ENCODE measurements around the gene SYNE4. TPM values are rescaled to one million over a fixed set of nuclear protein-coding genes. Genes with fewer than 3 reads are reported as not detected.
A peak's percentile ranks its signal among the peaks of the same experiment; 100 is the strongest.

The SYNE4 gene
- total RNA-seq, 2 experiments from 2014 or later: 1.8 to 2.6 TPM

- ATAC-seq: peak; percentile 99
- DNase-seq: peak; percentile 100
- ChIA-PET CTCF (interaction anchor here (1.0 to 1.8 kb wide), 3 partner anchors 20 to 132 kb away, joined by 3 to 6 read pairs (median 4); partner anchors contain the start of genes SDHAF1, THAP8 and WDR62), POLR2A (interaction anchor here (0.7 to 1.7 kb wide), 8 partner anchors 9 to 126 kb away, joined by 3 to 9 read pairs (median 4); partner anchors contain the start of genes CAPNS1 and SDHAF1)
- H3K36me3 Mint-ChIP-seq (ENCODE audit: low read depth): peaks cover 13% of the 10 kb centered on the region
- peak within 1 kb of the TSS; percentile 97 for H3K27ac Mint-ChIP-seq
- H3K27me3 Mint-ChIP-seq (ENCODE audit: low read depth): no peaks in the 10 kb centered on the region
- H3K9me3 Mint-ChIP-seq (ENCODE audit: insufficient read depth): no peaks in the 10 kb centered on the region
- H3K4me1 Mint-ChIP-seq (ENCODE audit: low read depth): peaks cover 37% of the 10 kb centered on the region
- peak within 1 kb of the TSS; percentile 96 for H3K4me3 Mint-ChIP-seq
Observed at GRCh38 chr19:36014012-36014924, 5.7 kb upstream of the SYNE4 start, which contains the start of gene ALKBH6. ALKBH6 (minus strand) TSS chr19:36014213; CDS start chr19:36013397, 816 bp downstream.

- H3K9me3 Mint-ChIP-seq (ENCODE audit: insufficient read depth): no peaks in the 10 kb centered on the region
- DNase-seq (no peak), ATAC-seq (no peak)
- H3K4me1 Mint-ChIP-seq (ENCODE audit: low read depth): peaks cover 42% of the 10 kb centered on the region
- H3K27me3 Mint-ChIP-seq (ENCODE audit: low read depth): no peaks in the 10 kb centered on the region
- ChIA-PET CTCF (interaction anchor here (1.0 to 1.8 kb wide), 3 partner anchors 19 to 131 kb away, joined by 3 to 6 read pairs (median 4); partner anchors contain the start of genes SDHAF1, THAP8 and WDR62), POLR2A (interaction anchor here (0.8 to 1.7 kb wide), 6 partner anchors 8 to 110 kb away, joined by 3 to 9 read pairs (median 4); partner anchors contain the start of gene SDHAF1)
- H3K27ac Mint-ChIP-seq: peak overlapping the region; percentile 97
- H3K4me3 Mint-ChIP-seq: peak overlapping the region; percentile 96
- H3K36me3 Mint-ChIP-seq (ENCODE audit: low read depth): peaks cover 11% of the 10 kb centered on the region
Observed at GRCh38 chr19:36013280-36014011, 4.8 kb upstream of the SYNE4 start.

GRCh38 chr19:36010402-36010801 is 1.8 kb upstream of the SYNE4 start:
- H3K27me3 Mint-ChIP-seq (ENCODE audit: low read depth): no peaks in the 10 kb centered on the region
- no peaks in the 10 kb centered on the region for H3K9me3 Mint-ChIP-seq (ENCODE audit: insufficient read depth)
- no peak overlapping the region for H3K27ac Mint-ChIP-seq
- no peak overlapping the region for H3K4me3 Mint-ChIP-seq
- no peak for ATAC-seq
- H3K36me3 Mint-ChIP-seq (ENCODE audit: low read depth): peaks cover 7% of the 10 kb centered on the region
- no peak for DNase-seq
- CTCF ChIA-PET: no interaction called here
- H3K4me1 Mint-ChIP-seq (ENCODE audit: low read depth): peaks cover 35% of the 10 kb centered on the region
- POLR2A ChIA-PET: no interaction called here

DNA sequence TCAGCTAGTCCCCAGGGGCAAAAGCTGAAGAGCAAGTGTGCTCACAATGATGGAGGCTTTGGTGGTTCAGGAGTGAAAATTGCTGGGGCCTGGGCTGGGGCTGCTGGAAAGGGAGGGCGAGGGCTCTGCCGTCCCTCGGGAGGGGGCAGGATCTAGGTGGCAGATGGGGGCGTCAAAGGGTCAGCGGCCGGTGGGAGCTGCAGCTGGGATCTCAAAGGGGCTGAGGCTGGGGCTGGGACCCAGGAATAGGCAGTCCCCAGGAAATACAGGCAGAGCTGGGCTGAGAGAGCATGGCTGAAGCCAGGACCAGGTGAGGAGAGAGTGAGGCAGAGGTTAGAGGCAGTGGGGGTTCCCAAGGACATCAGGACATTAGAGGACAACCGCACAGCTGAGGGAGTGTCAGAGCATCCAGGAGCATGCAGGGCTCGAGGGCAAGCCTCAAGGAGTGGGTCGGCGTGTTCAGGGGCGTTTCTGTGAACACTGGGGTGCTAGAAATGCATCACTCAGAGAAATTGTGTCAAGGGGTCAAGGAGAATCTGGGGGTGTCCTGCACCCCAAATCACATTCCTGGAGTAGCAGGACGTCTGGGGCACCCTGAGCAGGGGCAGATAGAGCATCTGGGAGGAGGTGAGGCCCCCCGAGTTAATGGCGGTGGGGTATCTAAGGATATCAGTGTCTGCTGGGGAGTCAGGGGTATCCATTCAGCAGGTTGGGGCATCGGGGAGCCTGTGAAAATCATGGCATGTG is 1.2 kb upstream of the SYNE4 start:
- POLR2A ChIA-PET: no interaction called here
- peak overlapping the region; percentile 51 for H3K27ac Mint-ChIP-seq
- H3K36me3 Mint-ChIP-seq (ENCODE audit: low read depth): peaks cover 7% of the 10 kb centered on the region
- CTCF ChIA-PET: no interaction called here
- peaks cover 29% of the 10 kb centered on the region for H3K4me1 Mint-ChIP-seq (ENCODE audit: low read depth)
- no peaks in the 10 kb centered on the region for H3K27me3 Mint-ChIP-seq (ENCODE audit: low read depth)
- peak overlapping the region; percentile 29 for H3K4me3 Mint-ChIP-seq
- no peak for DNase-seq
- no peaks in the 10 kb centered on the region for H3K9me3 Mint-ChIP-seq (ENCODE audit: insufficient read depth)
- ATAC-seq: no peak

GRCh38 chr19:36009220-36009619 is 607 bp upstream of the SYNE4 start:
- Mint-ChIP-seq H3K9me3 (ENCODE audit: insufficient read depth) (no peaks in the 10 kb centered on the region), H3K4me1 (ENCODE audit: low read depth) (peaks cover 24% of the 10 kb centered on the region), H3K4me3 (peak overlapping the region; percentile 29), H3K27me3 (ENCODE audit: low read depth) (no peaks in the 10 kb centered on the region), H3K36me3 (ENCODE audit: low read depth) (peaks cover 9% of the 10 kb centered on the region), H3K27ac (peak overlapping the region; percentile 51)
- peak; percentile 14 for ATAC-seq
- DNase-seq: peak; percentile 51
- ChIA-PET POLR2A (no interaction called here), CTCF (no interaction called here)

DNA sequence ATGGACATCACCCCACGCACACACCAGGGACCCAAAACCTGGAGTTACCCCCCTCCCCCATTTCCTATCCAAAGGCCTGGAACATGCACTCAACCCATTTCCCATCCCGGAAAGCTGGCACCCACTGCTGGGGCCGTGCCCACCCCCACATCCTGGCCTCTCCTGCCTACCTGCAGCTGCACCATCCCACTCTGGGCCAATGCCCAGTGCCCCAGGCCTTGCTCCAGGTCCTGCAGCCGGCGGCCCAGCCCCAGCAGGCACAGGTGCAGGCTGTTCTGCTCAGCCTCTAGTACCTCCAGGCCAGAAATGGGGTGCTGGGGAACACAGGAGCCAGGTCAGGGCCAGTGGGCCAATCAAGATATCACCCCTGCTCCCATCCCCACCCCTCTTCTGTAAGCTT is 1.7 kb downstream of the SYNE4 start:
- Mint-ChIP-seq H3K27me3 (ENCODE audit: low read depth) (no peaks in the 10 kb centered on the region), H3K36me3 (ENCODE audit: low read depth) (peaks cover 13% of the 10 kb centered on the region), H3K4me3 (no peak overlapping the region), H3K9me3 (ENCODE audit: insufficient read depth) (no peaks in the 10 kb centered on the region), H3K4me1 (ENCODE audit: low read depth) (peaks cover 10% of the 10 kb centered on the region), H3K27ac (no peak overlapping the region)
- ATAC-seq: no peak
- POLR2A ChIA-PET: no interaction called here
- CTCF ChIA-PET: no interaction called here
- no peak for DNase-seq

DNA sequence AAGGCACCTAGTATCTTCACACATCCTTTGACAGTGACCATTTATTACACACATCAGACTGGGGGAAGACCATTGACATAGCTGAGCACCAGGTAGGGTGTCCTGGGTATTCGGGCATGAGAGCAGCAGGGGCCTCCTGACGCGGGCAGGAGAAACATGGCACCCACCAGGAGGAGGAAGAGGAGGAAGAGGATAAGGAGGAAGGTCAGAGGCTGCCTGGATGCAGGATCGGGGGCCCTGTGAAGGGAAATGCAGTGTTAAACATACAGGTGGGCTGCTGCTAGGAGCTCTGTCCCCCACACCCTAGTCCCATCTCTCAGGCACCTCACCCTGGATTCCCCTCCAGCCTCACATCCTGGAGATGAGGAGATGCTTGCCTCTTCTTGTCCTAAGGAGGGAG is 5.3 kb downstream of the SYNE4 start:
- H3K27me3 Mint-ChIP-seq (ENCODE audit: low read depth): no peaks in the 10 kb centered on the region
- CTCF ChIA-PET: no interaction called here
- ATAC-seq: no peak

GRCh38 chr19:36001605-36002004 is 7.0 kb downstream of the SYNE4 start:
- H3K4me1 Mint-ChIP-seq (ENCODE audit: low read depth): peaks cover 8% of the 10 kb centered on the region
- no peak for ATAC-seq
- POLR2A ChIA-PET: no interaction called here
- H3K36me3 Mint-ChIP-seq (ENCODE audit: low read depth): peaks cover 27% of the 10 kb centered on the region
- H3K27ac Mint-ChIP-seq: no peak overlapping the region
- no peaks in the 10 kb centered on the region for H3K27me3 Mint-ChIP-seq (ENCODE audit: low read depth)
- no peak overlapping the region for H3K4me3 Mint-ChIP-seq
- no peak for DNase-seq
- CTCF ChIA-PET: interaction anchor here (0.6 kb wide), 1 partner anchor 1699 kb away, joined by 3 read pairs; no protein-coding TSS in a partner anchor
- no peaks in the 10 kb centered on the region for H3K9me3 Mint-ChIP-seq (ENCODE audit: insufficient read depth)

More for the DNA sequence above, 5.3 kb downstream of the SYNE4 start:
- H3K27ac Mint-ChIP-seq: no peak overlapping the region
- DNase-seq: no peak
- no peaks in the 10 kb centered on the region for H3K9me3 Mint-ChIP-seq (ENCODE audit: insufficient read depth)
- POLR2A ChIA-PET: interaction anchor here (0.7 to 1.6 kb wide), 2 partner anchors 10 to 36 kb away, joined by 3 to 6 read pairs; partner anchors contain the start of gene ALKBH6
- no peaks in the 10 kb centered on the region for H3K4me1 Mint-ChIP-seq (ENCODE audit: low read depth)
- H3K36me3 Mint-ChIP-seq (ENCODE audit: low read depth): peaks cover 19% of the 10 kb centered on the region
- no peak overlapping the region for H3K4me3 Mint-ChIP-seq

GRCh38 chr19:35996777-35997176 is 11.8 kb downstream of the SYNE4 start:
- Mint-ChIP-seq H3K9me3 (ENCODE audit: insufficient read depth) (no peaks in the 10 kb centered on the region), H3K27ac (peak overlapping the region; percentile 15), H3K36me3 (ENCODE audit: low read depth) (peaks cover 25% of the 10 kb centered on the region), H3K4me3 (peak overlapping the region; percentile 92), H3K4me1 (ENCODE audit: low read depth) (peaks cover 26% of the 10 kb centered on the region), H3K27me3 (ENCODE audit: low read depth) (no peaks in the 10 kb centered on the region)
- ATAC-seq: no peak
- no peak for DNase-seq
- ChIA-PET POLR2A (interaction anchor here (1.9 to 2.6 kb wide), 2 partner anchors 17 to 58 kb away, joined by 6 to 9 read pairs; partner anchors contain the start of genes ALKBH6, THAP8 and WDR62), CTCF (no interaction called here)

GRCh38 chr19:35995048-35995993 is 13.3 kb downstream of the SYNE4 start, which contains the start of gene SDHAF1:
SDHAF1 (plus strand) TSS chr19:35995188; CDS start chr19:35995275, 87 bp downstream.
- Mint-ChIP-seq H3K27me3 (ENCODE audit: low read depth) (no peaks in the 10 kb centered on the region), H3K4me3 (peak within 1 kb of the TSS; percentile 92), H3K36me3 (ENCODE audit: low read depth) (peaks cover 16% of the 10 kb centered on the region), H3K27ac (peak within 1 kb of the TSS; percentile 89), H3K4me1 (ENCODE audit: low read depth) (peaks cover 26% of the 10 kb centered on the region), H3K9me3 (ENCODE audit: insufficient read depth) (no peaks in the 10 kb centered on the region)
- peak; percentile 96 for DNase-seq
- ChIA-PET POLR2A (interaction anchor here (0.9 to 2.6 kb wide), 4 partner anchors 19 to 64 kb away, joined by 4 to 9 read pairs (median 5); partner anchors contain the start of genes ALKBH6, THAP8 and WDR62), CTCF (interaction anchor here (0.7 to 1.8 kb wide), 4 partner anchors 19 to 125 kb away, joined by 3 to 5 read pairs (median 4); partner anchors contain the start of genes ALKBH6 and THAP8)
- ATAC-seq: peak; percentile 88
